Stimulated activated CD4-positive, alpha-beta T cell treated with anti-CD3 and anti-CD28 coated beads, Interleukin-1b, Interleukin-23, amount 100 ng/mL, for 1 hour (primary cell): ENCODE data around the gene LAT.
"Not testable (repeated sequence)": the region's sequence is repeated elsewhere in the genome, so short reads cannot be mapped to it uniquely, and the experiment has no call there.

Experiments
- DNase-seq, 2 donors: peaks; one replicate each; pipeline ENCODE4 v3.0.0-alpha.2; 2020; ENCODE audit warnings: low read depth in 2 of 2

LAT gene, protein sequence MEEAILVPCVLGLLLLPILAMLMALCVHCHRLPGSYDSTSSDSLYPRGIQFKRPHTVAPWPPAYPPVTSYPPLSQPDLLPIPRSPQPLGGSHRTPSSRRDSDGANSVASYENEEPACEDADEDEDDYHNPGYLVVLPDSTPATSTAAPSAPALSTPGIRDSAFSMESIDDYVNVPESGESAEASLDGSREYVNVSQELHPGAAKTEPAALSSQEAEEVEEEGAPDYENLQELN

GRCh38 chr16:28984619-28985135, at the start of gene LAT:
TSS of gene LAT (plus strand) at chr16:28985052. CDS start at chr16:28985418, 366 bp downstream.
- DNase-seq, result peak; percentile 53 to 56

DNA sequence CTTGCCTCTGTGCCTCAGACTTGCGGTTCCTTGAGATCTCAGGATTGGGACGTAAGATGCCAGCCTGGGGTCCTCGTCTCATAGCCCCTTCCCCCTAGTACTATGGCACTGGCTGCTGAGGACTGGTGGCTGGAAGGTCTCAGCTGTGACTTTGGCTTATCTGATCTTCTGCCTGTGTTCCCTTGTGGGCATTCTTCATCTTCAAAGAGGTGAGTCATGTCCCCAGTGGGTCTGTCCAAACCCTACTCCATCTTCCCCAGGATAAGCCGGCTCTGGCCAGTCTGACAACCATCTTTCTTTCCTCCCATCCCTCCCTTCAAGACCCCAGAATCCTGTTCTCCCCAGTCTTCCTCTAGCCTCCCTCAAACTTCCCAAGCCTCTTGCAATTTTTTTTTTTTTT, 49.5 kb upstream of the LAT start:
- DNase-seq, result no peak

GRCh38 chr16:28935924-28936783, 48.7 kb upstream of the LAT start:
- DNase-seq, result peak; percentile 66 to 79

DNA sequence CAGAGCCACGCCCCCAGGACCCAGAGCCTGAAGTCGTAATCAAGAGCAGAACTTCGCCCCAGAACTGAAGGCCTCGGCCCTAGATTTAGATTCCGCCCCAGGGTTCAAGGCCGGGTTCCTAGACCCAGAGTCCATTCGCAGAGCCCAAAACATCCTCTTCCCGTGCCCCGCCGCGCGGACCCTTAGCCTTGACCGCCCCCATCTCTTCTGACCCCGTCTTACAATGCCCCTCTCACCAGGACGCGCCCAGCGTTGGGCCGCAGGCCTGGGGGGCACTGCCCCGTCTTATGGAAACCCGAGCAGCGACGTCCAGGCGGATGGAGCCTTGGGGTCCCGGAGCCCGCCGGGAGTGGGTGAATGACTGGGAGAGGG, 48.1 kb upstream of the LAT start:
- no peak for DNase-seq

DNA sequence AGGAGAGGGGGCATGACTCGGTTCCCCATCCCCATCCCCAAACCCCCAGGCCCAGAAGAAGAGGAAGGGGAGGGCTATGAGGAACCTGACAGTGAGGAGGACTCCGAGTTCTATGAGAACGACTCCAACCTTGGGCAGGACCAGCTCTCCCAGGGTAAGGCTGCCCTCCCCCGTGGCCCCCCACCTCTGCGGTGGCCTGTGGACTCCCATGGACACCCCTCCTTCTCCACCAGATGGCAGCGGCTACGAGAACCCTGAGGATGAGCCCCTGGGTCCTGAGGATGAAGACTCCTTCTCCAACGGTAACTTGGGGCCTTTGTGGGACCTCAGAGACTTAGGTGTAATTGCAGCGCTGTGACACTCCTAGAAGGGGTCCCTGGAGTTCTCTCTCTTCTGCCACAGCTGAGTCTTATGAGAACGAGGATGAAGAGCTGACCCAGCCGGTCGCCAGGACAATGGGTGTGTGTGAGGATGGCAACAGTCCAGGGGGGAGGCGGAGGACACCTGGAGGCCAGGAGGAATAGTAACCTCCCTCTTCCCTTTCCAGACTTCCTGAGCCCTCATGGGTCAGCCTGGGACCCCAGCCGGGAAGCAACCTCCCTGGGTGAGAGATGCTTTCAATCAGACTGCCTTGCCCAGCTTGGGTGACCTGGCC, 47.5 kb upstream of the LAT start:
- no peak for DNase-seq

- DNase-seq, result no peak
These were observed 46.1 kb upstream of the LAT start for GRCh38 chr16:28938721-28939120.

DNA sequence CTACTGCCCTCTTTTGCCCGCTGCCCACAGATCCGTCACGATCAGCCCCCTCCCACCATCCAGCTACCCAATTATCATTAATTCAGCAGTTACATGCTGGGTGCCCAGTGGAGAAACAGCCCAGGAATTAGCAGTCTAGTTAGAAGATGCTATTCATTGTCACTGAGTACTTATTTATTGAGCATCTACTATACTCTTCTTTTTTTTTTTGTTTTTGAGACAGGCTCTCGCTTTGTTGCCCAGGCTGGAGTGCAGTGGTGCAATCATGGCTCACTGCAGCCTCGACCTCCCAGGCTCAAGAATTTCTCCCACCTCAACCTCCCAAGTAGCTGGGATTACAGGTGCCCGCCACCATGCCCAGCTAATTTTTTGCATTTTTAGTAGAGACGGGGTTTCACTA, 45.0 kb upstream of the LAT start:
- not testable (repeated sequence) for DNase-seq

DNA sequence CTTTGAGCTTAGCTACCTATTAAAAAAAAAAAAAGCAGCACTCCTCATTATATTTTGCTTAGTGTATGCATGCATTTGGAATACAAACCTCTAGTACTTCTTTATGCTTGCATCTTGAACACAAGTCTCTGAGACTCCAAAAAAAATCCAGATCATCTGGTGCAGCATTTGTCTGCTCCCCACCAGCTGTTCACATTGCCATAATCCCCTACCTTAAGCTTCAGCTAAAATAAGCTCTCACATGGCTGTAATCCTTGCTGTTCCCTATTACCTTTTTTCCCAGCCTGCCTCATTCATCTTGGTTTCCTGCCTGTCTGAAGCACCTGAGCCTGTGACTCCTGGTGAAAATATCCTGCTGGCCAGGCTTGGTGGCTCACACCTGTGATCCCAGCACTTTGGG, 41.6 kb upstream of the LAT start:
- no peak for DNase-seq

GRCh38 chr16:28946681-28947080, 38.2 kb upstream of the LAT start:
- DNase-seq, result no peak

- peak; percentile 98 to 99 for DNase-seq
These were observed 34.0 kb upstream of the LAT start, which contains the start of gene NFATC2IP for GRCh38 chr16:28950648-28951409. TSS of gene NFATC2IP (plus strand) at chr16:28950937. CDS start at chr16:28951012, 75 bp downstream.

DNA sequence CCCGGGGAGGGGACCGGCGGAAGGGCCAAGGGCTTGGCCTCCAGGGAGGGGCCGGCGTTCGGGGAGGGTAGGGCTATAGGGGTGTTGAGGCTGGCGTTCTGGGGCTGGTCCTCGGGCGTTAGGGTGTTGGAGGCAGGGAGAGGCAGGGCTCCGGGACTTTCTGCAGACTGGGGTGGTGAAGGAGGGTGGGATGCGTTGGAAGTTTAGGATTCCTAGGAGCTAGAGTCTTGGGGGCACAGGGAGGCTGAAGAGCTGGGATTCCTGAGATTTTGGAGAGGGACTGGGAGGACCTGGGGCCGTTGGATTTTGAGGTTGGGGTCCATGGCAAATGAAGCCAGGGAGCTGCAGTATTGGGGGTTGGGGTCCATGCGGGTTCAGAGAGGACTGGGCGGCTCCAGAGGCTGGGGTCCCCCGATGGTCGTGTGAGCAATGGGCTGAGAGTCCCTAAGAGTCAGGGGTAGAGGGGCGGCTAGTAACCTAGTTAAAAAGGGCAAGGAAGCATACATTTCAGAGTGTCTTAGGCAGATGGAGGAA, 33.4 kb upstream of the LAT start:
- no peak for DNase-seq

- DNase-seq, result no peak
These were observed 26.6 kb upstream of the LAT start for GRCh38 chr16:28958216-28958615.

- DNase-seq, result no peak
These were observed 26.0 kb upstream of the LAT start for GRCh38 chr16:28958836-28959235.

- DNase-seq, result no peak
These were observed 20.8 kb upstream of the LAT start for GRCh38 chr16:28964072-28964471.

DNA sequence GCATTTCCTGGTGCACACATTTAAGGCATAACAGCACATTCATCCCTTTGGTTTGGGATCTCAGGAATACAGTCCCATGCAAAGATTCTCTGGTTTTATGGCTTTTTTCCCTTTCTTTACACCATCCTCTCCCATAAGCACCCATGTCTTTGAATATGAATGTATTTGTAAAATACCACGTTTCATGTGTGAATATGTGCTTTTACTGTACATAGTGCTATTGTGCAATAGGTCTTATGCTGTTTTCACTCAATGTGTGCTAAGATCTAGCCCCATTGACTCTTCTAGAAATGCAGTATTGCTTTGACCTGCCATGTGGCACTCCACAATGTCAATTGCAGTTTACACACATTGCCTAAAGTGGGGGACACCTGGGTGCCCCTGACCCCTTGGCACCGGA, 20.4 kb upstream of the LAT start:
- no peak for DNase-seq

GRCh38 chr16:28967156-28967555, 17.7 kb upstream of the LAT start:
- DNase-seq, result no peak

DNA sequence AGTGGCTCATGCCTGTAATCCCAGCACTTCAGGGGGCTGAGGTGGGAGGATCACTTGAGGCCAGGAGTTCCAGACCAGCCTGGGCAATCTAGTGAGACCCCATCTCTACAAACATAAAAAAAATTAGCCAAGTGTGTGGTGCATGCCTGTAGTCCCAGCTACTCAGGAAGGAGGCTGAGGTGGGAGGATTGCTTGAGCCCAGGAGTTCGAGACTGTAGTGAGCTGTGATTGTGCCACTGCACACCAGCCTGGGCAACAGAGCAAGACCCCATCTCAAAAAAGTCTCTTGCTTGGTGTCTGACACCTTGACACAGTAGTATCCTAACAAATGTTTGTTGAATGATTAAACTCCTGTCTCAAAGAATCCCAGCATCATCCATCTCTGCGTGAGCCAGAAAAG, 15.2 kb upstream of the LAT start:
- not testable (repeated sequence) for DNase-seq

GRCh38 chr16:28974007-28974436, 10.8 kb upstream of the LAT start:
- DNase-seq, result no peak

DNA sequence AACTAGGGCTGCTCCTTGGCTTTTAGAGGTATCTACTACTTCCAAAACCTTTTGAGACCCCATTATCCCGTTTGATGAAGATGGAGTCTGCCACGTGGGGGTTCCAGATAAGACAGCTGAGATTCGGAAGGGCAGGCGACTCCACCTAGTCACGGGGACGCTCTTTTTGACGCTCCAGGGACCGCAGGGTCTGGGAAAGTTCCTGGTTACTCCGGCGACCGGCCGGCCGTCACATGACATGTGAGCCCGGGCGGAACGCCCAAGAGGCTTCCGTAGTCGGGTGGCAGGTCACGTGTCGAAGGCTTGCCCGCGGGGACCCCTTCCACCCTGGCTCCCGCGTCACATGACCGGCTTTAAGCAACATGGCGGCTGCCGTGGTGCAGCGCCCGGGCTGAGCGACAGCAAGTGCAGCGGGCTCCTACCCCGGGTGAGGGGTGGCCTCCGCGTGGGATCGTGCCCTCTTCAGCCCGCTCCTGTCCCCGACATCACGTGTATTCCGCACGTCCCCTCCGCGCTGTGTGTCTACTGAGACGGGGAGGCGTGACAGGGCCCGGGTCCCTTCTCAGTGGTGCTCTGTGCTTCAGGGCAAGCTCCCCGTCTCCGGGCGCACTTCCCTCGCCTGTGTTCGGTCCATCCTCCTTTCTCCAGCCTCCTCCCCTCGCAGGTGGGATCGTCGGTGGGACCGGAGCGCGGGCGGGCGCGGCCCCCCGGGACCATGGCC, 10.3 kb upstream of the LAT start, which contains the start of gene SPNS1:
Gene SPNS1, plus strand, starts transcription at position 342 of the 721 bp plus-strand sequence. Its CDS starts 374 bp downstream, at position 716.
- DNase-seq, result peak; percentile 78 to 79

GRCh38 chr16:28975158-28975599, 9.7 kb upstream of the LAT start:
- no peak for DNase-seq
